K562 (cell line): ENCODE results near the gene UHRF1. TPM values are rescaled to one million over a fixed set of nuclear protein-coding genes. Genes with fewer than 3 reads are reported as not detected.

Experiments used
- CAMTA2 ChIP-seq: fragments of 250-450 bp; sonication (Bioruptor Pico); conservative IDR thresholded peaks from 2 replicates; pipeline ENCODE4 v1.5.1; 2022
- CHD1 ChIP-seq: fragments of 200-600 bp; sonication (generic); IDR thresholded peaks from one replicate; pipeline ENCODE4 v1.6.1; 2012; ENCODE audit warnings: mild to moderate bottlenecking, moderate library complexity, low read length, inconsistent platforms
- ETV5 ChIP-seq: sonication (generic); formaldehyde crosslinking; IDR thresholded peaks from 2 replicates; pipeline ENCODE4 v1.4.0; 2020; ENCODE audit warnings: low read depth, mild to moderate bottlenecking, missing genetic modification reagents
- FOS ChIP-seq: IDR thresholded peaks from 3 replicates; pipeline ENCODE4 v1.6.1; 2011; ENCODE audit not compliant: insufficient read length; ENCODE audit errors: extremely low read depth
- FOXM1 ChIP-seq, 2 experiments: fragments of 450-650 bp in 1 of 2; sonication (generic) in 1 of 2; formaldehyde crosslinking in 1 of 2; IDR thresholded peaks; 2 replicates each; pipeline versions ENCODE4 v1.6.1 to v1.9.0; 2017 to 2022; ENCODE audit warnings: low read depth in 2 of 2, mild to moderate bottlenecking in 2 of 2, missing genetic modification reagents in 1 of 2, moderate library complexity in 1 of 2
- GATAD2B ChIP-seq: fragments of 450-650 bp; IDR thresholded peaks from 2 replicates; pipeline ENCODE4 v1.6.1; 2017; ENCODE audit warnings: mild to moderate bottlenecking, borderline replicate concordance
- HLTF ChIP-seq: fragments of 450-650 bp; IDR thresholded peaks from 2 replicates; pipeline ENCODE4 v1.6.1; 2016
- HMG20B ChIP-seq: fragments of 250-450 bp; sonication (Bioruptor Pico); IDR thresholded peaks from 2 replicates; pipeline ENCODE4 v1.5.0; 2021; ENCODE audit warnings: mild to moderate bottlenecking
- KDM5B ChIP-seq: fragments of 200-600 bp; sonication (generic); IDR thresholded peaks from 2 replicates; pipeline ENCODE4 v1.6.1; 2012; ENCODE audit warnings: low read depth, mild to moderate bottlenecking, moderate library complexity, low read length, control low read depth, inconsistent platforms; ENCODE audit not compliant: insufficient replicate concordance
- MTA1 ChIP-seq: fragments of 450-650 bp; IDR thresholded peaks from 2 replicates; pipeline ENCODE4 v1.6.1; 2017; ENCODE audit warnings: borderline replicate concordance
- NEUROD1 ChIP-seq: fragments of 150-350 bp; IDR thresholded peaks from 2 replicates; pipeline ENCODE4 v1.6.1; 2014; ENCODE audit warnings: borderline replicate concordance, low read length, low read depth; ENCODE audit not compliant: partially characterized antibody
- PCBP1 ChIP-seq: fragments of 200-400 bp; formaldehyde crosslinking; IDR thresholded peaks from 2 replicates; pipeline ENCODE4 v1.6.1; 2018; ENCODE audit warnings: mild to moderate bottlenecking, low read depth, low read length; ENCODE audit not compliant: poor library complexity, severe bottlenecking
- PRDM10 ChIP-seq: fragments of 450-650 bp; IDR thresholded peaks from 2 replicates; pipeline ENCODE4 v1.6.1; 2018; ENCODE audit not compliant: partially characterized antibody
- PTBP1 ChIP-seq: fragments of 200-400 bp; formaldehyde crosslinking; IDR thresholded peaks from 2 replicates; pipeline ENCODE4 v1.6.1; 2017; ENCODE audit warnings: low read depth, low read length
- RNF2 ChIP-seq: sonication (generic); IDR thresholded peaks from 2 replicates; pipeline ENCODE4 v1.6.1; 2016
- SAFB2 ChIP-seq: fragments of 200-400 bp; formaldehyde crosslinking; IDR thresholded peaks from 2 replicates; pipeline ENCODE4 v1.6.1; 2018; ENCODE audit warnings: borderline replicate concordance, low read length, low read depth, moderate library complexity; ENCODE audit not compliant: severe bottlenecking
- SMARCA4 ChIP-seq: fragments of 450-650 bp; IDR thresholded peaks from 2 replicates; pipeline ENCODE4 v1.6.1; 2016
- TBP ChIP-seq: optimal IDR thresholded peaks from 2 replicates; pipeline ENCODE3; 2011; ENCODE audit warnings: low read depth, low read length, improper control_type of control experiment
- TCF3 ChIP-seq: sonication (generic); formaldehyde crosslinking; IDR thresholded peaks from 2 replicates; pipeline ENCODE4 v1.4.0; 2020; ENCODE audit warnings: mild to moderate bottlenecking, missing genetic modification reagents
- TFAP4 ChIP-seq: sonication (generic); formaldehyde crosslinking; IDR thresholded peaks from 2 replicates; pipeline ENCODE4 v1.8.0; 2022; ENCODE audit warnings: missing genetic modification reagents, mild to moderate bottlenecking, moderate library complexity, borderline replicate concordance
- ZFP36 ChIP-seq: fragments of 150-350 bp; IDR thresholded peaks from 2 replicates; pipeline ENCODE4 v1.6.1; 2018; ENCODE audit warnings: low read length, low read depth; ENCODE audit not compliant: partially characterized antibody
- ZNF668 ChIP-seq: fragments of 250-450 bp; sonication (Bioruptor Pico); IDR thresholded peaks from 2 replicates; pipeline ENCODE4 v1.8.0; 2022; ENCODE audit warnings: mild to moderate bottlenecking, inconsistent platforms
- polyA plus RNA-seq, 8 experiments: library from polyadenylated mRNA; depleted of rRNA in 4 of 8; stranded (reverse) in 5 of 8; unstranded in 3 of 8; fragments of >200 nt; fragmentation: Nextera tagmentation in 2 of 8; fragmentation: Illumina TruSeq in 1 of 8; extraction: Ambion mirVana in 2 of 8; extraction: Trizol in 1 of 8; gene quantifications; 2 replicates each; pipeline versions ENCODE4 v1.2.1 to v1.2.3, GENCODE V29; 2011 to 2014; ENCODE audit warnings: inconsistent platforms in 1 of 8, missing spikeins in 1 of 8
- total RNA-seq, 7 experiments: library from RNA; depleted of rRNA in 6 of 7; stranded (reverse); fragments of >200 nt in 6 of 7; fragmentation: Illumina TruSeq in 2 of 7; extraction: Trizol in 2 of 7; gene quantifications; 2 replicates each; pipeline versions ENCODE4 v1.2.1 to v1.2.3, GENCODE V29; 2011 to 2021; ENCODE audit warnings: low replicate concordance in 1 of 7
- TF ChIP-seq, protein P1 (sequence below): fragments of 250-450 bp; sonication (Bioruptor Pico); IDR thresholded peaks from 2 replicates; pipeline ENCODE4 v1.8.0; 2022; ENCODE audit warnings: inconsistent platforms

Gene UHRF1
- total and polyA plus RNA-seq, 9 of the 15 experiments (the other 6 are each of a cell fraction or from before 2014, with no cell fraction given): 6.0 to 101 (median 30.9) TPM

- TF ChIP-seq ETV5 (CRISPR knock-in tag) (peak; percentile 0; the same call in 1 of the 2 replicates), CAMTA2 (CRISPR knock-in tag) (no peak), FOS (no peak), HLTF (no peak), GATAD2B (no peak), TCF3 (no peak), HMG20B (CRISPR knock-in tag) (no peak), TFAP4 (CRISPR knock-in tag) (no peak), ZFP36 (no peak), CHD1 (no peak), PRDM10 (peak; percentile 14), NEUROD1 (no peak), SAFB2 (no peak), FOXM1 (IDR thresholded peaks at IDR 0.05; ENCODE audit: low read depth) (no peak), FOXM1 (CRISPR knock-in tag; IDR thresholded peaks at IDR 0.05; ENCODE audit: low read depth) (no peak), SMARCA4 (0 out of 2 replicates have a peak, but pooled peaks have one; percentile 28), ZNF668 (no peak), PCBP1 (no peak), PTBP1 (no peak), RNF2 (0 out of 2 replicates have a peak, but pooled peaks have one; percentile 5), TBP (no peak), MTA1 (no peak), KDM5B (peak; percentile 24)
- TF ChIP-seq, protein P1, sequence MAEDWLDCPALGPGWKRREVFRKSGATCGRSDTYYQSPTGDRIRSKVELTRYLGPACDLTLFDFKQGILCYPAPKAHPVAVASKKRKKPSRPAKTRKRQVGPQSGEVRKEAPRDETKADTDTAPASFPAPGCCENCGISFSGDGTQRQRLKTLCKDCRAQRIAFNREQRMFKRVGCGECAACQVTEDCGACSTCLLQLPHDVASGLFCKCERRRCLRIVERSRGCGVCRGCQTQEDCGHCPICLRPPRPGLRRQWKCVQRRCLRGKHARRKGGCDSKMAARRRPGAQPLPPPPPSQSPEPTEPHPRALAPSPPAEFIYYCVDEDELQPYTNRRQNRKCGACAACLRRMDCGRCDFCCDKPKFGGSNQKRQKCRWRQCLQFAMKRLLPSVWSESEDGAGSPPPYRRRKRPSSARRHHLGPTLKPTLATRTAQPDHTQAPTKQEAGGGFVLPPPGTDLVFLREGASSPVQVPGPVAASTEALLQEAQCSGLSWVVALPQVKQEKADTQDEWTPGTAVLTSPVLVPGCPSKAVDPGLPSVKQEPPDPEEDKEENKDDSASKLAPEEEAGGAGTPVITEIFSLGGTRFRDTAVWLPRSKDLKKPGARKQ: no peak
Observed at GRCh38 chr19:4967738-4968461, 58.6 kb downstream of the UHRF1 start (continued).
